Measurements from ENCODE around the gene GRIN1.

Gene GRIN1

GRCh38 chr9:137146527-137146918 is 7.6 kb downstream of the GRIN1 start:
- in situ Hi-C loops (cut with HindIII; ENCODE audit: low sequenced_read_pairs): no loop called here
- no peak overlapping the region for H3K4me3 ChIP-seq (ENCODE audit: low read depth, low read length)
- no peak for DNase-seq (ENCODE audit: low read depth)
- no peak for TF ChIP-seq CTCF (IDR thresholded peaks at IDR 0.05; ENCODE audit: low read depth, low read length, missing control alignments)

GRCh38 chr9:137147091-137147792 is 8.3 kb downstream of the GRIN1 start:
- H3K4me3 ChIP-seq (ENCODE audit: low read depth, low read length): no peak overlapping the region
- in situ Hi-C loops (cut with HindIII; ENCODE audit: low sequenced_read_pairs): no loop called here
- no peak for DNase-seq (ENCODE audit: low read depth)
- TF ChIP-seq CTCF (IDR thresholded peaks at IDR 0.05; ENCODE audit: low read depth, low read length, missing control alignments): no peak

- no peak for DNase-seq (ENCODE audit: low read depth)
Observed at GRCh38 chr9:137147793-137148160, 8.8 kb downstream of the GRIN1 start.

GRCh38 chr9:137148242-137148641 is 9.3 kb downstream of the GRIN1 start:
- DNase-seq (ENCODE audit: low read depth): no peak
- in situ Hi-C loops (cut with HindIII; ENCODE audit: low sequenced_read_pairs): no loop called here
- no peak for TF ChIP-seq CTCF (IDR thresholded peaks at IDR 0.05; ENCODE audit: low read depth, low read length, missing control alignments)
- H3K4me3 ChIP-seq (ENCODE audit: low read depth, low read length): no peak overlapping the region

More at GRCh38 chr9:137147793-137148160, 8.8 kb downstream of the GRIN1 start:
- in situ Hi-C loops (cut with HindIII; ENCODE audit: low sequenced_read_pairs): no loop called here
- no peak overlapping the region for H3K4me3 ChIP-seq (ENCODE audit: low read depth, low read length)
- TF ChIP-seq CTCF (IDR thresholded peaks at IDR 0.05; ENCODE audit: low read depth, low read length, missing control alignments): no peak

- TF ChIP-seq CTCF (IDR thresholded peaks at IDR 0.05; ENCODE audit: low read depth, low read length, missing control alignments): no peak
- in situ Hi-C loops (cut with HindIII; ENCODE audit: low sequenced_read_pairs): no loop called here
- DNase-seq (ENCODE audit: low read depth): no peak
- no peak overlapping the region for H3K4me3 ChIP-seq (ENCODE audit: low read depth, low read length)
Observed at GRCh38 chr9:137148661-137149060, 9.7 kb downstream of the GRIN1 start.

- TF ChIP-seq CTCF (IDR thresholded peaks at IDR 0.05; ENCODE audit: low read depth, low read length, missing control alignments): no peak
- H3K4me3 ChIP-seq (ENCODE audit: low read depth, low read length): no peak overlapping the region
- in situ Hi-C loops (cut with HindIII; ENCODE audit: low sequenced_read_pairs): no loop called here
- no peak for DNase-seq (ENCODE audit: low read depth)
Observed at GRCh38 chr9:137149363-137149762, 10.4 kb downstream of the GRIN1 start.
